HCT116 (cell line): ENCODE results near the gene HERPUD2. TPM values are rescaled to one million over a fixed set of nuclear protein-coding genes. Genes with fewer than 3 reads are reported as not detected.

Source experiments
- ATAC-seq: fragments of 200-7000 bp; cut with Tn5 transposase; 2 replicates; pipeline ENCODE4 v1.9.1; 2020; ENCODE audit warnings: mild to moderate bottlenecking, moderate library complexity
- BruUV-seq: library from RNA; stranded (reverse); fragments of 400-500 nt; replicated peaks from 2 replicates; lab custom pipeline; 2021; lab: Mats Ljungman, UMichigan
- CTCF ChIA-PET: fragments of 300-600 bp; sonication (Branson Sonifier 250); formaldehyde crosslinking; loops from one replicate; lab custom pipeline; 2021; ENCODE audit warnings: antibody characterized with exemption; lab: Charles Lee
- POLR2A ChIA-PET: fragments of 300-600, 350-600 bp; sonication (Branson Sonifier 250); formaldehyde crosslinking; loops from one replicate; lab custom pipeline; 2021; ENCODE audit warnings: antibody characterized with exemption; lab: Charles Lee
- RAD21 ChIA-PET, 2 experiments: fragments of 300-600 bp; sonication (Branson Sonifier 250); formaldehyde crosslinking; loops; one replicate each; lab custom pipeline; 2023; ENCODE audit warnings: low total read pairs in 2 of 2; ENCODE audit not compliant: uncharacterized antibody in 2 of 2, unreplicated experiment in 2 of 2, low non-redundant PET in 1 of 2; lab: Charles Lee
- DNase-seq: peaks from one replicate; pipeline ENCODE4 v3.0.0-alpha.2; 2010; ENCODE audit warnings: low read depth, low spot score
- H2AFZ ChIP-seq: fragments of 200-600 bp; shearing (Covaris generic), sonication (generic); 2 replicates; pipeline ENCODE4 v1.6.1; 2017; ENCODE audit warnings: low read depth, mixed run types, mixed read lengths, antibody characterized with exemption, low read length; ENCODE audit not compliant: poor library complexity, severe bottlenecking
- H3K27ac ChIP-seq: 2 replicates; pipeline ENCODE4 v1.5.1; 2012; ENCODE audit warnings: low read depth, low read length
- H3K27me3 ChIP-seq: fragments of 200-600 bp; sonication (generic); 2 replicates; pipeline ENCODE4 v1.6.1; 2016; ENCODE audit warnings: mixed run types, low read length, mixed read lengths; ENCODE audit not compliant: insufficient read depth
- H3K36me3 ChIP-seq, 2 experiments: fragments of 200-500 bp in 1 of 2; fragments of 200-600 bp in 1 of 2; sonication (Bioruptor generic) in 1 of 2; sonication (generic) in 1 of 2; 2 replicates each; pipeline versions ENCODE4 v1.5.1 to v1.6.1; 2014 to 2016; ENCODE audit warnings: low read length in 2 of 2, inconsistent platforms in 1 of 2, mixed read lengths in 1 of 2, mixed run types in 1 of 2; ENCODE audit not compliant: insufficient read depth in 2 of 2, control insufficient read depth in 1 of 2
- H3K4me1 ChIP-seq, 2 experiments: fragments of 200-600 bp in 1 of 2; sonication (generic) in 1 of 2; 2 replicates each; pipeline versions ENCODE4 v1.5.1 to v1.6.1; 2012 to 2017; ENCODE audit warnings: low read length in 2 of 2, inconsistent platforms in 1 of 2, mild to moderate bottlenecking in 1 of 2, mixed read lengths in 1 of 2, mixed run types in 1 of 2, moderate library complexity in 1 of 2; ENCODE audit not compliant: insufficient read depth in 2 of 2, control insufficient read depth in 1 of 2
- H3K4me2 ChIP-seq: fragments of 200-600 bp; sonication (generic); 2 replicates; pipeline ENCODE4 v1.6.1; 2017; ENCODE audit warnings: mixed run types, low read length, mixed read lengths
- H3K4me3 ChIP-seq, 2 experiments: fragments of 200-600 bp in 1 of 2; sonication (generic) in 1 of 2; replicated peaks in 1 of 2; 2 replicates each; pipeline ENCODE4 v1.5.1; 2011 to 2016; ENCODE audit warnings: low read length in 2 of 2, control low read depth in 1 of 2, low read depth in 1 of 2, mild to moderate bottlenecking in 1 of 2, mixed read lengths in 1 of 2, mixed run types in 1 of 2
- H3K79me2 ChIP-seq: fragments of 200-600 bp; sonication (generic); 2 replicates; pipeline ENCODE4 v1.6.1; 2017; ENCODE audit warnings: mild to moderate bottlenecking, mixed run types, low read length, moderate library complexity, mixed read lengths; ENCODE audit not compliant: insufficient read depth
- H3K9ac ChIP-seq: fragments of 200-600 bp; sonication (generic); 2 replicates; pipeline ENCODE4 v1.6.1; 2016; ENCODE audit warnings: low read length, mixed read lengths
- H3K9me2 ChIP-seq: fragments of 200-600 bp; sonication (generic), shearing (Covaris generic); 2 replicates; pipeline ENCODE4 v1.6.1; 2017; ENCODE audit warnings: mixed run types, mild to moderate bottlenecking, moderate library complexity; ENCODE audit not compliant: insufficient read depth
- H3K9me3 ChIP-seq, 2 experiments: fragments of 200-500 bp in 1 of 2; fragments of 200-600 bp in 1 of 2; sonication (Bioruptor generic) in 1 of 2; sonication (generic) in 1 of 2; 2 replicates each; pipeline ENCODE4 v1.6.1; 2014 to 2017; ENCODE audit warnings: low read length in 2 of 2, mixed read lengths in 2 of 2, inconsistent platforms in 1 of 2, low read depth in 1 of 2, mild to moderate bottlenecking in 1 of 2, mixed run types in 1 of 2, moderate library complexity in 1 of 2; ENCODE audit not compliant: control insufficient read depth in 1 of 2, insufficient read depth in 1 of 2
- H4K20me1 ChIP-seq: fragments of 200-600 bp; sonication (generic), shearing (Covaris generic); 2 replicates; pipeline ENCODE4 v1.6.1; 2017; ENCODE audit warnings: mixed run types, mild to moderate bottlenecking, moderate library complexity; ENCODE audit not compliant: insufficient read depth
- CEBPB ChIP-seq: IDR thresholded peaks from 2 replicates; pipeline ENCODE4 v1.6.1; 2012; ENCODE audit warnings: low read depth
- EGR1 ChIP-seq: IDR thresholded peaks from 2 replicates; pipeline ENCODE4 v1.6.1; 2012; ENCODE audit warnings: low read depth
- ELF1 ChIP-seq: IDR thresholded peaks from 2 replicates; pipeline ENCODE4 v1.6.1; 2012; ENCODE audit warnings: low read depth, borderline replicate concordance
- EZH2 ChIP-seq: fragments of 200-600 bp; sonication (generic); IDR thresholded peaks from 2 replicates; pipeline ENCODE4 v1.6.1; 2017; ENCODE audit warnings: antibody characterized with exemption, mixed run types
- FOSL1 ChIP-seq: IDR thresholded peaks from 2 replicates; pipeline ENCODE4 v1.6.1; 2012; ENCODE audit warnings: low read depth
- JUND ChIP-seq: IDR thresholded peaks from 2 replicates; pipeline ENCODE4 v1.6.1; 2012
- POLR2A ChIP-seq: IDR thresholded peaks from 2 replicates; pipeline ENCODE4 v1.7.0; 2011; ENCODE audit warnings: borderline replicate concordance; ENCODE audit not compliant: insufficient read depth, insufficient read length; ENCODE audit errors: extremely low read depth
- RAD21 ChIP-seq: IDR thresholded peaks from 2 replicates; pipeline ENCODE4 v1.6.1; 2012; ENCODE audit warnings: low read depth, mild to moderate bottlenecking
- SIN3A ChIP-seq: IDR thresholded peaks from 2 replicates; pipeline ENCODE4 v1.6.1; 2012; ENCODE audit warnings: low read depth
- SP1 ChIP-seq: IDR thresholded peaks from 2 replicates; pipeline ENCODE4 v1.6.1; 2012; ENCODE audit warnings: low read depth
- SRF ChIP-seq: IDR thresholded peaks from 2 replicates; pipeline ENCODE4 v1.6.1; 2012; ENCODE audit warnings: low read depth
- TCF7L2 ChIP-seq: IDR thresholded peaks from 2 replicates; pipeline ENCODE4 v1.7.0; 2011; ENCODE audit warnings: borderline replicate concordance, inconsistent platforms; ENCODE audit not compliant: insufficient read depth, insufficient read length; ENCODE audit errors: extremely low read depth
- ZFX ChIP-seq: fragments of 450-650 bp; IDR thresholded peaks from 2 replicates; pipeline ENCODE4 v1.6.1; 2017
- intact Hi-C: fragments of 100-400 bp; cut with micrococcal nuclease; formaldehyde crosslinking; loops from 2 replicates; pipeline ENCODE4 v1.10.0; 2022
- total RNA-seq: library from RNA; stranded (reverse); gene quantifications from one replicate; pipeline ENCODE4 v1.2.1, GENCODE V29; 2021; ENCODE audit not compliant: unreplicated experiment
- TF ChIP-seq, protein P1 (sequence below): IDR thresholded peaks from 2 replicates; pipeline ENCODE4 v1.6.1; 2012
- TF ChIP-seq, protein P2 (sequence below): IDR thresholded peaks from 2 replicates; pipeline ENCODE4 v1.6.1; 2011; ENCODE audit warnings: mild to moderate bottlenecking, low read length, moderate library complexity; ENCODE audit not compliant: insufficient replicate concordance; ENCODE audit errors: extremely low read depth
- TF ChIP-seq, protein P3 (sequence below): IDR thresholded peaks from 2 replicates; pipeline ENCODE4 v1.6.1; 2012; ENCODE audit warnings: low read depth
- TF ChIP-seq, protein P4 (sequence below): IDR thresholded peaks from 2 replicates; pipeline ENCODE4 v1.6.1; 2012

Gene HERPUD2
- total RNA-seq, 1 experiment from 2014 or later, result 20.5 TPM

DNA sequence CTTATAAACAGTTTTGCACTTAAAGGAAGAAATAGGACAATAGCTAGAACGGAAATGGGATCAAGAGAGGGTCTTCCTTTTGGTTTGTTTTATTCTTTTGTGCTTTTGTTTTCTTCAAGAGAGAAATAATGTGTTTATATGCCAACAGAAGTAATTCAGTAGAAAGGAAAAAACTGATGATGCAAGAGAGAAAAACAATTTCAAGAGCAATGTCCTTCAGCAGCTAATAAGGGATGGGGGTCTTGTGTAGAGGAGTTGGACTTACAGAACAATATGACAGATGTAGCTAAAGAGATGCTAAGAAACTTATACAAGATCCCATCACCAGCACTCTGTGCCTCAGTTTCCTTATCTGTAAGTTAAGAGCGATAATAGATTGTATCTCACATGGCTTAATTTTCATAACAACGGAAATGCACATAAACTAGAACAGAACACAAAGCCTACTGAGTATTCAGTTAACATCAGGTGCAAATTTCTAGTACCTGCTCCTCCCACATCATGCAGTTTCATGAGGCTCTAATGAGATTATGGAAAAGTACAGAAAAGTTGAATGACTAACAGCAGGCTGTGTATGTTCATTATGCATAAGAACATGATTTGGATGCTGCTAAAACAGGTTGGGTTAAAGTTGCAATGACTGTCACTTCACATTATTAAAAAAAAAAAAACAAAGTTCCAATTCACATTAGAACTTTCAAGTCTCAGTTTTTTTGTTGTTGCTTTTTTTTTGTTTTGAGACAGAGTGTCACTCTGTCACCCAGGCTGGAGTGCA lies 17.2 kb downstream of the HERPUD2 start:
- TF ChIP-seq SIN3A (no peak), EGR1 (no peak), CEBPB (no peak), TCF7L2 (no peak), ELF1 (no peak), RAD21 (no peak), SRF (no peak), POLR2A (no peak), SP1 (no peak), JUND (no peak), ZFX (no peak), FOSL1 (no peak), EZH2 (no peak)
- TF ChIP-seq, protein P1, sequence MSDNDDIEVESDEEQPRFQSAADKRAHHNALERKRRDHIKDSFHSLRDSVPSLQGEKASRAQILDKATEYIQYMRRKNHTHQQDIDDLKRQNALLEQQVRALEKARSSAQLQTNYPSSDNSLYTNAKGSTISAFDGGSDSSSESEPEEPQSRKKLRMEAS, result no peak
- TF ChIP-seq, protein P2, sequence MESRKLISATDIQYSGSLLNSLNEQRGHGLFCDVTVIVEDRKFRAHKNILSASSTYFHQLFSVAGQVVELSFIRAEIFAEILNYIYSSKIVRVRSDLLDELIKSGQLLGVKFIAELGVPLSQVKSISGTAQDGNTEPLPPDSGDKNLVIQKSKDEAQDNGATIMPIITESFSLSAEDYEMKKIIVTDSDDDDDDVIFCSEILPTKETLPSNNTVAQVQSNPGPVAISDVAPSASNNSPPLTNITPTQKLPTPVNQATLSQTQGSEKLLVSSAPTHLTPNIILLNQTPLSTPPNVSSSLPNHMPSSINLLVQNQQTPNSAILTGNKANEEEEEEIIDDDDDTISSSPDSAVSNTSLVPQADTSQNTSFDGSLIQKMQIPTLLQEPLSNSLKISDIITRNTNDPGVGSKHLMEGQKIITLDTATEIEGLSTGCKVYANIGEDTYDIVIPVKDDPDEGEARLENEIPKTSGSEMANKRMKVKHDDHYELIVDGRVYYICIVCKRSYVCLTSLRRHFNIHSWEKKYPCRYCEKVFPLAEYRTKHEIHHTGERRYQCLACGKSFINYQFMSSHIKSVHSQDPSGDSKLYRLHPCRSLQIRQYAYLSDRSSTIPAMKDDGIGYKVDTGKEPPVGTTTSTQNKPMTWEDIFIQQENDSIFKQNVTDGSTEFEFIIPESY, result no peak
- TF ChIP-seq, protein P3, sequence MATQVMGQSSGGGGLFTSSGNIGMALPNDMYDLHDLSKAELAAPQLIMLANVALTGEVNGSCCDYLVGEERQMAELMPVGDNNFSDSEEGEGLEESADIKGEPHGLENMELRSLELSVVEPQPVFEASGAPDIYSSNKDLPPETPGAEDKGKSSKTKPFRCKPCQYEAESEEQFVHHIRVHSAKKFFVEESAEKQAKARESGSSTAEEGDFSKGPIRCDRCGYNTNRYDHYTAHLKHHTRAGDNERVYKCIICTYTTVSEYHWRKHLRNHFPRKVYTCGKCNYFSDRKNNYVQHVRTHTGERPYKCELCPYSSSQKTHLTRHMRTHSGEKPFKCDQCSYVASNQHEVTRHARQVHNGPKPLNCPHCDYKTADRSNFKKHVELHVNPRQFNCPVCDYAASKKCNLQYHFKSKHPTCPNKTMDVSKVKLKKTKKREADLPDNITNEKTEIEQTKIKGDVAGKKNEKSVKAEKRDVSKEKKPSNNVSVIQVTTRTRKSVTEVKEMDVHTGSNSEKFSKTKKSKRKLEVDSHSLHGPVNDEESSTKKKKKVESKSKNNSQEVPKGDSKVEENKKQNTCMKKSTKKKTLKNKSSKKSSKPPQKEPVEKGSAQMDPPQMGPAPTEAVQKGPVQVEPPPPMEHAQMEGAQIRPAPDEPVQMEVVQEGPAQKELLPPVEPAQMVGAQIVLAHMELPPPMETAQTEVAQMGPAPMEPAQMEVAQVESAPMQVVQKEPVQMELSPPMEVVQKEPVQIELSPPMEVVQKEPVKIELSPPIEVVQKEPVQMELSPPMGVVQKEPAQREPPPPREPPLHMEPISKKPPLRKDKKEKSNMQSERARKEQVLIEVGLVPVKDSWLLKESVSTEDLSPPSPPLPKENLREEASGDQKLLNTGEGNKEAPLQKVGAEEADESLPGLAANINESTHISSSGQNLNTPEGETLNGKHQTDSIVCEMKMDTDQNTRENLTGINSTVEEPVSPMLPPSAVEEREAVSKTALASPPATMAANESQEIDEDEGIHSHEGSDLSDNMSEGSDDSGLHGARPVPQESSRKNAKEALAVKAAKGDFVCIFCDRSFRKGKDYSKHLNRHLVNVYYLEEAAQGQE, result no peak
- TF ChIP-seq, protein P4, sequence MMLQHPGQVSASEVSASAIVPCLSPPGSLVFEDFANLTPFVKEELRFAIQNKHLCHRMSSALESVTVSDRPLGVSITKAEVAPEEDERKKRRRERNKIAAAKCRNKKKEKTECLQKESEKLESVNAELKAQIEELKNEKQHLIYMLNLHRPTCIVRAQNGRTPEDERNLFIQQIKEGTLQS, result no peak
- intact Hi-C loops, result no loop called here
- ChIA-PET POLR2A (no interaction called here), CTCF (no interaction called here), RAD21 (no interaction called here)
- no peak overlapping the region for H3K4me3 ChIP-seq
- no peaks in the 10 kb centered on the region for H4K20me1 ChIP-seq
- no peak overlapping the region for H3K9ac ChIP-seq
- no peak overlapping the region for H3K27ac ChIP-seq
- H3K27me3 ChIP-seq, result no peaks in the 10 kb centered on the region
- peaks cover 17% of the 10 kb centered on the region for H3K79me2 ChIP-seq
- no peaks in the 10 kb centered on the region for H3K4me1 ChIP-seq
- H3K9me2 ChIP-seq, result no peaks in the 10 kb centered on the region
- no peak overlapping the region for H3K4me2 ChIP-seq
- BruUV-seq, result no TSS peak
- no peak overlapping the region for H2AFZ ChIP-seq
- DNase-seq, result no peak
- no peaks in the 10 kb centered on the region for H3K36me3 ChIP-seq
- H3K9me3 ChIP-seq, result no peaks in the 10 kb centered on the region
- ATAC-seq, result no peak
